A549 (cell line): ENCODE data around the gene U2AF1L4. TPM values are rescaled to one million over a fixed set of nuclear protein-coding genes. Genes with fewer than 3 reads are reported as not detected.

Experiments
- BCL3 ChIP-seq: fragments of >200 bp; sonication (Bioruptor Twin); formaldehyde crosslinking; IDR thresholded peaks from 3 replicates; pipeline ENCODE4 v1.6.1; 2016
- CBX8 ChIP-seq: fragments of 200-600 bp; sonication (generic); IDR thresholded peaks from 2 replicates; pipeline ENCODE4 v1.6.1; 2016
- CEBPB ChIP-seq, 2 experiments: fragments of >200 bp in 1 of 2; sonication (Bioruptor Twin) in 1 of 2; formaldehyde crosslinking in 1 of 2; IDR thresholded peaks; 2 replicates each; pipeline ENCODE4 v1.6.1; 2012 to 2016
- CHD2 ChIP-seq: fragments of 150-350 bp; IDR thresholded peaks from 2 replicates; pipeline ENCODE4 v1.6.1; 2014; ENCODE audit warnings: low read length; ENCODE audit not compliant: partially characterized antibody
- CHD4 ChIP-seq: fragments of 200-600 bp; sonication (generic); IDR thresholded peaks from 2 replicates; pipeline ENCODE4 v1.6.1; 2016; ENCODE audit warnings: antibody characterized with exemption, mild to moderate bottlenecking, borderline replicate concordance
- CTCF ChIP-seq: fragments of >200 bp; sonication (Bioruptor Twin); formaldehyde crosslinking; IDR thresholded peaks from 3 replicates; pipeline ENCODE4 v1.5.1; 2016
- EHF ChIP-seq: fragments of 250-450 bp; sonication (Bioruptor Pico); IDR thresholded peaks from 2 replicates; pipeline ENCODE4 v1.5.0; 2020; ENCODE audit warnings: mild to moderate bottlenecking
- EHMT2 ChIP-seq: fragments of 200-600 bp; sonication (generic); IDR thresholded peaks from 2 replicates; pipeline ENCODE4 v1.6.1; 2016; ENCODE audit warnings: antibody characterized with exemption, low read depth, mild to moderate bottlenecking, moderate library complexity
- FOSB ChIP-seq: fragments of 250-450 bp; sonication (Bioruptor Pico); IDR thresholded peaks from 2 replicates; pipeline ENCODE4 v1.5.0; 2020; ENCODE audit warnings: mild to moderate bottlenecking, moderate library complexity
- FOSL2 ChIP-seq, 2 experiments: fragments of 450-650 bp in 1 of 2; fragments of >200 bp in 1 of 2; sonication (Bioruptor Twin) in 1 of 2; formaldehyde crosslinking; IDR thresholded peaks; 2 replicates each; pipeline versions ENCODE4 v1.5.0 to v1.6.1; 2016 to 2020; ENCODE audit warnings: mild to moderate bottlenecking in 1 of 2, moderate library complexity in 1 of 2
- GATA3 ChIP-seq: IDR thresholded peaks from 2 replicates; pipeline ENCODE4 v1.6.1; 2012; ENCODE audit warnings: borderline replicate concordance
- HES2 ChIP-seq: fragments of >200 bp; sonication (Bioruptor Twin); formaldehyde crosslinking; IDR thresholded peaks from 2 replicates; pipeline ENCODE4 v1.6.1; 2016
- HEYL ChIP-seq: fragments of 250-450 bp; sonication (Bioruptor Pico); IDR thresholded peaks from 2 replicates; pipeline ENCODE4 v1.8.0; 2021; ENCODE audit warnings: mild to moderate bottlenecking, moderate library complexity
- HOXA7 ChIP-seq: fragments of 250-450 bp; sonication (Bioruptor Pico); IDR thresholded peaks from 2 replicates; pipeline ENCODE4 v1.5.0; 2020; ENCODE audit warnings: mild to moderate bottlenecking, moderate library complexity
- POLR2AphosphoS2 ChIP-seq: conservative IDR thresholded peaks from 2 replicates; pipeline ENCODE4 v1.6.1; 2012; ENCODE audit warnings: low read length, improper control_type of control experiment, inconsistent platforms
- RCOR1 ChIP-seq: fragments of 150-350 bp; IDR thresholded peaks from 2 replicates; pipeline ENCODE4 v1.6.1; 2014; ENCODE audit warnings: antibody characterized with exemption, low read length, low read depth
- REST ChIP-seq: fragments of 200-600 bp; sonication (generic); IDR thresholded peaks from 2 replicates; pipeline ENCODE4 v1.6.1; 2016; ENCODE audit warnings: antibody characterized with exemption, mild to moderate bottlenecking, moderate library complexity
- TP53 ChIP-seq: fragments of 250-450 bp; sonication (Bioruptor Pico); IDR thresholded peaks from 2 replicates; pipeline ENCODE4 v1.5.0; 2021; ENCODE audit warnings: mild to moderate bottlenecking, moderate library complexity
- USF2 ChIP-seq: fragments of 450-650 bp; IDR thresholded peaks from 2 replicates; pipeline ENCODE4 v1.6.1; 2014; ENCODE audit warnings: antibody characterized with exemption
- ZSCAN20 ChIP-seq: fragments of 250-450 bp; sonication (Bioruptor Pico); IDR thresholded peaks from 2 replicates; pipeline ENCODE4 v1.8.0; 2022; ENCODE audit warnings: mild to moderate bottlenecking, moderate library complexity
- polyA plus RNA-seq, 4 experiments: library from polyadenylated mRNA; depleted of rRNA in 3 of 4; stranded (reverse); fragments of >200 nt; fragmentation: RNase III in 1 of 4; extraction: RNeasy Plus Mini Kit Qiagen cat#74134 plus additional on column Dnase treatment in 1 of 4; gene quantifications; 2 replicates in 3 of 4; 3 replicates in 1 of 4; pipeline ENCODE4 v1.2.3, GENCODE V29; 2011 to 2017

Gene U2AF1L4
- polyA plus RNA-seq, 2 of the 4 experiments (the other 2 are of a cell fraction): 41.1 to 42.8 TPM

- peak; percentile 47 for TF ChIP-seq TP53 (CRISPR knock-in tag)
- TF ChIP-seq FOSB (CRISPR knock-in tag): no peak
- TF ChIP-seq CBX8: no peak
- TF ChIP-seq CHD4: no peak
- TF ChIP-seq ZSCAN20: no peak
- no peak for TF ChIP-seq RCOR1
- no peak for TF ChIP-seq CEBPB (IDR thresholded peaks at IDR 0.05)
- TF ChIP-seq BCL3: no peak; the same call in 2 of the 3 replicates
- TF ChIP-seq POLR2AphosphoS2: no peak
- TF ChIP-seq GATA3: no peak; the same call in 1 of the 2 replicates
- TF ChIP-seq FOSL2 (IDR thresholded peaks at IDR 0.05): no peak
- TF ChIP-seq FOSL2 (CRISPR knock-in tag; IDR thresholded peaks at IDR 0.05): no peak
- no peak for TF ChIP-seq HEYL
- TF ChIP-seq USF2: no peak
- no peak for TF ChIP-seq CHD2
- no peak for TF ChIP-seq EHMT2
- no peak for TF ChIP-seq EHF (CRISPR knock-in tag)
- TF ChIP-seq HOXA7: no peak
- TF ChIP-seq CTCF: peak; percentile 100
- TF ChIP-seq REST: no peak
- TF ChIP-seq HES2: no peak
These were observed 28.2 kb downstream of the U2AF1L4 start (continued) for GRCh38 chr19:35716801-35717664.
